ENCODE results near the gene ADAMTSL3. TPM values are rescaled to one million over a fixed set of nuclear protein-coding genes. Genes with fewer than 3 reads are reported as not detected.

The ADAMTSL3 gene
- total RNA-seq, 1 experiment from 2014 or later, result 0.05 TPM

DNA sequence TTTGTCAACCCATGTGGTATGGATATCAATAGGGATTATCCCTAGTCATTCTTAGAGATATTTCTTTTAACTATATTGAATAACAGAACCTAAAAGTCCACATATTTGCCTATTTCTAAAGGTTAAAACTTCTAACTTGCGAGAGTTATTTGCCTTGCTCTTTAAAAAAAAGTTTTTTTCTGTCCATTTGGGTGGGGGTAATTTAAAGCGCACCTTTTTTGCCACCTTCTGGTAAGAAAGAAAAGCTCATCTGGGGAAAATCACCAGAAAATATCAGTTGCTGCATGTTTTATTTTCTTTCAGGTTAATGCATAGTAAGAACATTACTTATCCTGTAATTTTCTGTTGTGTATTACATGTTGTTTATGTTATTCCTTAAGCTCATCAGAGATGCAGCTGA lies 339.7 kb downstream of the ADAMTSL3 start:
- ChIA-PET POLR2A (no interaction called here), RAD21 (ENCODE audit: low non-redundant PET in 1 of 2, low total read pairs in 2 of 2, uncharacterized antibody in 2 of 2, unreplicated experiment in 2 of 2) (no interaction called here), CTCF (interaction anchor here (0.8 to 1.6 kb wide), 4 partner anchors 9 to 42 kb away, joined by 3 to 6 read pairs (median 5); no protein-coding TSS in a partner anchor)
- Histone ChIP-seq H3K36me3 (ENCODE audit: control insufficient read depth in 1 of 2, insufficient read depth in 2 of 2, low read length in 2 of 2) (no peaks in the 10 kb centered on the region), H3K4me1 (ENCODE audit: control insufficient read depth in 1 of 2, insufficient read depth in 2 of 2, low read length in 2 of 2) (no peaks in the 10 kb centered on the region), H3K79me2 (ENCODE audit: insufficient read depth, low read length) (no peaks in the 10 kb centered on the region), H3K4me2 (ENCODE audit: low read length) (no peak overlapping the region), H3K9me2 (ENCODE audit: insufficient read depth) (no peaks in the 10 kb centered on the region), H3K27me3 (ENCODE audit: insufficient read depth, low read length) (peaks cover 9% of the 10 kb centered on the region), H3K9ac (ENCODE audit: low read length) (no peak overlapping the region), H3K4me3 (replicated peaks in 1 of 2; ENCODE audit: low read depth in 1 of 2, low read length in 2 of 2) (no peak overlapping the region), H4K20me1 (ENCODE audit: insufficient read depth) (no peaks in the 10 kb centered on the region), H2AFZ (ENCODE audit: low read depth, low read length, poor library complexity, severe bottlenecking) (no peak overlapping the region), H3K27ac (ENCODE audit: low read depth, low read length) (no peak overlapping the region), H3K9me3 (ENCODE audit: control insufficient read depth in 1 of 2, insufficient read depth in 1 of 2, low read depth in 1 of 2, low read length in 2 of 2) (no peaks in the 10 kb centered on the region)
- ATAC-seq, result no peak
- intact Hi-C loops (cut with micrococcal nuclease), result no loop called here
- no TSS peak for BruUV-seq (replicated peaks)
- DNase-seq (ENCODE audit: low read depth, low spot score), result no peak
- TF ChIP-seq ZNF274 (IDR thresholded peaks at IDR 0.05; ENCODE audit: low read depth, low read length), result no peak
- TF ChIP-seq POLR2A (IDR thresholded peaks at IDR 0.05; ENCODE audit: borderline replicate concordance, extremely low read depth, insufficient read depth, insufficient read length), result no peak
- TF ChIP-seq ELF1 (IDR thresholded peaks at IDR 0.05; ENCODE audit: borderline replicate concordance, low read depth), result no peak
- TF ChIP-seq RAD21 (IDR thresholded peaks at IDR 0.05; ENCODE audit: low read depth), result 0 out of 2 replicates have a peak, but pooled peaks have one; percentile 14
- TF ChIP-seq EGR1 (IDR thresholded peaks at IDR 0.05; ENCODE audit: low read depth), result no peak
- no peak for TF ChIP-seq EZH2 (IDR thresholded peaks at IDR 0.05)
- TF ChIP-seq, protein P1, sequence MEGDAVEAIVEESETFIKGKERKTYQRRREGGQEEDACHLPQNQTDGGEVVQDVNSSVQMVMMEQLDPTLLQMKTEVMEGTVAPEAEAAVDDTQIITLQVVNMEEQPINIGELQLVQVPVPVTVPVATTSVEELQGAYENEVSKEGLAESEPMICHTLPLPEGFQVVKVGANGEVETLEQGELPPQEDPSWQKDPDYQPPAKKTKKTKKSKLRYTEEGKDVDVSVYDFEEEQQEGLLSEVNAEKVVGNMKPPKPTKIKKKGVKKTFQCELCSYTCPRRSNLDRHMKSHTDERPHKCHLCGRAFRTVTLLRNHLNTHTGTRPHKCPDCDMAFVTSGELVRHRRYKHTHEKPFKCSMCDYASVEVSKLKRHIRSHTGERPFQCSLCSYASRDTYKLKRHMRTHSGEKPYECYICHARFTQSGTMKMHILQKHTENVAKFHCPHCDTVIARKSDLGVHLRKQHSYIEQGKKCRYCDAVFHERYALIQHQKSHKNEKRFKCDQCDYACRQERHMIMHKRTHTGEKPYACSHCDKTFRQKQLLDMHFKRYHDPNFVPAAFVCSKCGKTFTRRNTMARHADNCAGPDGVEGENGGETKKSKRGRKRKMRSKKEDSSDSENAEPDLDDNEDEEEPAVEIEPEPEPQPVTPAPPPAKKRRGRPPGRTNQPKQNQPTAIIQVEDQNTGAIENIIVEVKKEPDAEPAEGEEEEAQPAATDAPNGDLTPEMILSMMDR (IDR thresholded peaks at IDR 0.05 in 2 of 3, conservative IDR thresholded peaks at IDR 0.05 in 1 of 3; ENCODE audit: borderline replicate concordance in 1 of 3, insufficient read depth in 1 of 3, low read depth in 2 of 3, low read length in 2 of 3), result peak in 1 of 3 experiments; percentile 30; a peak in 1 of 6 replicates
- no peak for TF ChIP-seq TCF7L2 (IDR thresholded peaks at IDR 0.05; ENCODE audit: borderline replicate concordance, extremely low read depth, insufficient read depth, insufficient read length)

DNA sequence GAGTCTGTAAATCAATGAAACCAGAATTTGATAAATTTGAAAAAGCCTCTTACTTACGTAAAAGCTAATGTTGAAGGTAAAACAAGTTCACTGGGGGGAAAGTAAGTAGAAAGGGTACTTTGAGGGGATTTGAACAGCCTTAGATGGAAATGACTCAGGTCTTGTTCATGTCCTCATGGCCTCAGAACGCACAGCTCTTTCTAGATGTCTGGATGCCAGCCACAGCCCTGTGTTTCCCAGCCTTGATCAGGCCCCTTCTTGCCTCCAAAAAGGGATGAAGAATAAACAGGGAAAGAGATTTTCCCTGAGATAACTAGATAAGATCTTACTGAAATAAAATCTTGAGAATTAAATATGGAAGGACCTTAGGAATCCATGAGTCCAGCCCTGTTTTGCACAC lies 344.6 kb downstream of the ADAMTSL3 start:
- ChIA-PET CTCF (no interaction called here), RAD21 (ENCODE audit: low non-redundant PET in 1 of 2, low total read pairs in 2 of 2, uncharacterized antibody in 2 of 2, unreplicated experiment in 2 of 2) (no interaction called here), POLR2A (no interaction called here)
- no peaks in the 10 kb centered on the region for H3K27me3 ChIP-seq (ENCODE audit: insufficient read depth, low read length)
- H3K9ac ChIP-seq (ENCODE audit: low read length), result no peak overlapping the region
- no peak overlapping the region for H3K27ac ChIP-seq (ENCODE audit: low read depth, low read length)
- H2AFZ ChIP-seq (ENCODE audit: low read depth, low read length, poor library complexity, severe bottlenecking), result no peak overlapping the region
- DNase-seq (ENCODE audit: low read depth, low spot score) (no peak), ATAC-seq (no peak)
- no peak overlapping the region for H3K4me3 ChIP-seq (replicated peaks in 1 of 2; ENCODE audit: low read depth in 1 of 2, low read length in 2 of 2)
- no peaks in the 10 kb centered on the region for H3K79me2 ChIP-seq (ENCODE audit: insufficient read depth, low read length)
- no peaks in the 10 kb centered on the region for H3K9me2 ChIP-seq (ENCODE audit: insufficient read depth)
- BruUV-seq (replicated peaks), result no TSS peak
- no peaks in the 10 kb centered on the region for H3K36me3 ChIP-seq (ENCODE audit: control insufficient read depth in 1 of 2, insufficient read depth in 2 of 2, low read length in 2 of 2)
- no peaks in the 10 kb centered on the region for H4K20me1 ChIP-seq (ENCODE audit: insufficient read depth)
- intact Hi-C loops (cut with micrococcal nuclease), result no loop called here
- H3K4me2 ChIP-seq (ENCODE audit: low read length), result no peak overlapping the region
- 0 out of 4 replicates have a peak, but pooled peaks cover 0 to 2% of the 10 kb centered on the region in 2 experiments for H3K4me1 ChIP-seq (ENCODE audit: control insufficient read depth in 1 of 2, insufficient read depth in 2 of 2, low read length in 2 of 2)
- no peaks in the 10 kb centered on the region for H3K9me3 ChIP-seq (ENCODE audit: control insufficient read depth in 1 of 2, insufficient read depth in 1 of 2, low read depth in 1 of 2, low read length in 2 of 2)
- TF ChIP-seq SRF (IDR thresholded peaks at IDR 0.05; ENCODE audit: low read depth), result no peak
- TF ChIP-seq POLR2AphosphoS5 (IDR thresholded peaks at IDR 0.05; ENCODE audit: low read depth, low read length), result no peak
- TF ChIP-seq, protein P2, sequence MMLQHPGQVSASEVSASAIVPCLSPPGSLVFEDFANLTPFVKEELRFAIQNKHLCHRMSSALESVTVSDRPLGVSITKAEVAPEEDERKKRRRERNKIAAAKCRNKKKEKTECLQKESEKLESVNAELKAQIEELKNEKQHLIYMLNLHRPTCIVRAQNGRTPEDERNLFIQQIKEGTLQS (IDR thresholded peaks at IDR 0.05), result no peak
- no peak for TF ChIP-seq ZFX (IDR thresholded peaks at IDR 0.05)
- TF ChIP-seq, protein P1 (IDR thresholded peaks at IDR 0.05 in 2 of 3, conservative IDR thresholded peaks at IDR 0.05 in 1 of 3; ENCODE audit: borderline replicate concordance in 1 of 3, insufficient read depth in 1 of 3, low read depth in 2 of 3, low read length in 2 of 3), result no peak
- no peak for TF ChIP-seq EGR1 (IDR thresholded peaks at IDR 0.05; ENCODE audit: low read depth)
- TF ChIP-seq RAD21 (IDR thresholded peaks at IDR 0.05; ENCODE audit: low read depth), result no peak
- TF ChIP-seq CBX3 (IDR thresholded peaks at IDR 0.05; ENCODE audit: low read depth), result no peak
- TF ChIP-seq, protein P3, sequence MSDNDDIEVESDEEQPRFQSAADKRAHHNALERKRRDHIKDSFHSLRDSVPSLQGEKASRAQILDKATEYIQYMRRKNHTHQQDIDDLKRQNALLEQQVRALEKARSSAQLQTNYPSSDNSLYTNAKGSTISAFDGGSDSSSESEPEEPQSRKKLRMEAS (IDR thresholded peaks at IDR 0.05), result no peak

All from HCT116 (cell line).